Measurements from ENCODE around the gene EIF5B.

EIF5B gene

DNA sequence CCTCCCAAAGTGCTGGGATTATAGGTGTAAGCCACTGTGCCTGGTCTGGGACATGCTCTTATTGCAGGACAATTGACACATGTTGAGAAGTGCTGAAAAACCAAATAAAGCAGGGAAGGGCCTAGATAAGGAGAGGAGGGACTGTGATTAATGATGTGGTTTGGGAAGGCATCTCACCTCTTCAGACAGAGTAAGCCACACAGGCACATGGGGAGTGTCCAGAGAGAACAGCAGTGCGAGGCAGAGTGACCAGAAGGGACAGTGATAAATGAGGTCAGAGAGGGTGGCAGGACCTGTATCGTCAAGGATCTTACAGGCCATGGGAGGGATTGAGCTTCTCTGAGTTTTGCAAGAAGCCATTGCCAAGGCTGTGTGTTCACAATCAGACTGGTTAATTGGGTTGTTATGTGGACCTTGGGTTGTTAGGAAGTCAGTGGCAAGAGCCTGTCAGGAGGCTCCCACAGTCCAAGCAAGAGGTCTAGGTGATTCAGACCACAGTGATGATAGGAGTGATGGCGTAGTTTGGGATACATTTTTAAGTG is 58.5 kb downstream of the EIF5B start:
- H3K27ac ChIP-seq (replicated peaks) = no peak overlapping the region
- H3K27me3 ChIP-seq (ENCODE audit: insufficient read depth, poor library complexity, severe bottlenecking) = no peaks in the 10 kb centered on the region
- H3K4me3 ChIP-seq (replicated peaks; ENCODE audit: insufficient read depth, low read length) = no peak overlapping the region
- DNase-seq (ENCODE audit: low read depth in 1 of 2, low spot score in 1 of 2) = no peak
- no peak for TF ChIP-seq SPI1 (IDR thresholded peaks at IDR 0.05; ENCODE audit: borderline replicate concordance, low read depth)
- peak; percentile 18; the same call in 1 of the 2 replicates for TF ChIP-seq POLR2AphosphoS5 (IDR thresholded peaks at IDR 0.05; ENCODE audit: low read depth)

GRCh38 chr2:99397266-99397920 is 60.2 kb downstream of the EIF5B start:
- no peak overlapping the region for H3K27ac ChIP-seq (replicated peaks)
- TF ChIP-seq, protein P1, sequence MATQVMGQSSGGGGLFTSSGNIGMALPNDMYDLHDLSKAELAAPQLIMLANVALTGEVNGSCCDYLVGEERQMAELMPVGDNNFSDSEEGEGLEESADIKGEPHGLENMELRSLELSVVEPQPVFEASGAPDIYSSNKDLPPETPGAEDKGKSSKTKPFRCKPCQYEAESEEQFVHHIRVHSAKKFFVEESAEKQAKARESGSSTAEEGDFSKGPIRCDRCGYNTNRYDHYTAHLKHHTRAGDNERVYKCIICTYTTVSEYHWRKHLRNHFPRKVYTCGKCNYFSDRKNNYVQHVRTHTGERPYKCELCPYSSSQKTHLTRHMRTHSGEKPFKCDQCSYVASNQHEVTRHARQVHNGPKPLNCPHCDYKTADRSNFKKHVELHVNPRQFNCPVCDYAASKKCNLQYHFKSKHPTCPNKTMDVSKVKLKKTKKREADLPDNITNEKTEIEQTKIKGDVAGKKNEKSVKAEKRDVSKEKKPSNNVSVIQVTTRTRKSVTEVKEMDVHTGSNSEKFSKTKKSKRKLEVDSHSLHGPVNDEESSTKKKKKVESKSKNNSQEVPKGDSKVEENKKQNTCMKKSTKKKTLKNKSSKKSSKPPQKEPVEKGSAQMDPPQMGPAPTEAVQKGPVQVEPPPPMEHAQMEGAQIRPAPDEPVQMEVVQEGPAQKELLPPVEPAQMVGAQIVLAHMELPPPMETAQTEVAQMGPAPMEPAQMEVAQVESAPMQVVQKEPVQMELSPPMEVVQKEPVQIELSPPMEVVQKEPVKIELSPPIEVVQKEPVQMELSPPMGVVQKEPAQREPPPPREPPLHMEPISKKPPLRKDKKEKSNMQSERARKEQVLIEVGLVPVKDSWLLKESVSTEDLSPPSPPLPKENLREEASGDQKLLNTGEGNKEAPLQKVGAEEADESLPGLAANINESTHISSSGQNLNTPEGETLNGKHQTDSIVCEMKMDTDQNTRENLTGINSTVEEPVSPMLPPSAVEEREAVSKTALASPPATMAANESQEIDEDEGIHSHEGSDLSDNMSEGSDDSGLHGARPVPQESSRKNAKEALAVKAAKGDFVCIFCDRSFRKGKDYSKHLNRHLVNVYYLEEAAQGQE (IDR thresholded peaks at IDR 0.05; ENCODE audit: insufficient replicate concordance, low read depth) = no peak
- TF ChIP-seq POLR2AphosphoS5 (IDR thresholded peaks at IDR 0.05; ENCODE audit: low read depth) (no peak; the same call in 1 of the 2 replicates), SPI1 (IDR thresholded peaks at IDR 0.05; ENCODE audit: borderline replicate concordance, low read depth) (no peak), CTCF (IDR thresholded peaks at IDR 0.05; ENCODE audit: insufficient read depth, low read length) (no peak)
- DNase-seq (ENCODE audit: low read depth in 1 of 2, low spot score in 1 of 2) = no peak
- no peaks in the 10 kb centered on the region for H3K27me3 ChIP-seq (ENCODE audit: insufficient read depth, poor library complexity, severe bottlenecking)
- no peak overlapping the region for H3K4me3 ChIP-seq (replicated peaks; ENCODE audit: insufficient read depth, low read length)

- Histone ChIP-seq H3K27me3 (ENCODE audit: insufficient read depth, poor library complexity, severe bottlenecking) (no peaks in the 10 kb centered on the region), H3K4me3 (replicated peaks; ENCODE audit: insufficient read depth, low read length) (no peak overlapping the region), H3K27ac (replicated peaks) (no peak overlapping the region)
- TF ChIP-seq, protein P1 (IDR thresholded peaks at IDR 0.05; ENCODE audit: insufficient replicate concordance, low read depth) = no peak
- TF ChIP-seq POLR2AphosphoS5 (IDR thresholded peaks at IDR 0.05; ENCODE audit: low read depth) (0 out of 2 replicates have a peak, but pooled peaks have one; percentile 1), SPI1 (IDR thresholded peaks at IDR 0.05; ENCODE audit: borderline replicate concordance, low read depth) (no peak)
- DNase-seq (ENCODE audit: low read depth in 1 of 2, low spot score in 1 of 2) = no peak
Observed at GRCh38 chr2:99398303-99398702, 61.1 kb downstream of the EIF5B start.

- DNase-seq (ENCODE audit: low read depth in 1 of 2, low spot score in 1 of 2) = no peak
- Histone ChIP-seq H3K27me3 (ENCODE audit: insufficient read depth, poor library complexity, severe bottlenecking) (no peaks in the 10 kb centered on the region), H3K27ac (replicated peaks) (no peak overlapping the region), H3K4me3 (replicated peaks; ENCODE audit: insufficient read depth, low read length) (no peak overlapping the region)
- TF ChIP-seq POLR2AphosphoS5 (IDR thresholded peaks at IDR 0.05; ENCODE audit: low read depth) = 0 out of 2 replicates have a peak, but pooled peaks have one; percentile 14
- TF ChIP-seq GABPA (IDR thresholded peaks at IDR 0.05; ENCODE audit: low read depth) = no peak
Observed at GRCh38 chr2:99399063-99399462, 61.9 kb downstream of the EIF5B start.

DNA sequence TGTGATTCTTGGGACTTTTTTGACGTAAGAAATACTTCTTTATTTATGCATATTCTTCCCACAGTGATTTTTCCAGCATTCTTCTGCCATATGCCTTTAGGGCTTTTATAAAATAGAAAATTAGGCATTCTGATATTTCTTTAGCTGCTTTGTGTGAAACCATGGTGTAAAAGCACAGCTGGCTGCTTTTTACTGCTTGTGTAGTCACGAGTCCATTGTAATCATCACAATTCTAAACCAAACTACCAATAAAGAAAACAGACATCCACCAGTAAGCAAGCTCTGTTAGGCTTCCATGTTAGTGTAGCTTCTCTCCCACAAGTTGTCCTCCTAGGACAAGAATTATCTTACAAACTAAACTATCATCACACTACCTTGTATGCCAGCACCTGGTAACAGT is 62.6 kb downstream of the EIF5B start:
- TF ChIP-seq CTCF (IDR thresholded peaks at IDR 0.05; ENCODE audit: insufficient read depth, low read length) (no peak), GABPA (IDR thresholded peaks at IDR 0.05; ENCODE audit: low read depth) (no peak), SPI1 (IDR thresholded peaks at IDR 0.05; ENCODE audit: borderline replicate concordance, low read depth) (no peak), POLR2AphosphoS5 (IDR thresholded peaks at IDR 0.05; ENCODE audit: low read depth) (no peak)
- TF ChIP-seq, protein P1 (IDR thresholded peaks at IDR 0.05; ENCODE audit: insufficient replicate concordance, low read depth) = no peak
- Histone ChIP-seq H3K27ac (replicated peaks) (no peak overlapping the region), H3K27me3 (ENCODE audit: insufficient read depth, poor library complexity, severe bottlenecking) (no peaks in the 10 kb centered on the region), H3K4me3 (replicated peaks; ENCODE audit: insufficient read depth, low read length) (no peak overlapping the region)
- DNase-seq (ENCODE audit: low read depth in 1 of 2, low spot score in 1 of 2) = no peak
